ENCODE measurements around the gene IFRD2.

DNA sequence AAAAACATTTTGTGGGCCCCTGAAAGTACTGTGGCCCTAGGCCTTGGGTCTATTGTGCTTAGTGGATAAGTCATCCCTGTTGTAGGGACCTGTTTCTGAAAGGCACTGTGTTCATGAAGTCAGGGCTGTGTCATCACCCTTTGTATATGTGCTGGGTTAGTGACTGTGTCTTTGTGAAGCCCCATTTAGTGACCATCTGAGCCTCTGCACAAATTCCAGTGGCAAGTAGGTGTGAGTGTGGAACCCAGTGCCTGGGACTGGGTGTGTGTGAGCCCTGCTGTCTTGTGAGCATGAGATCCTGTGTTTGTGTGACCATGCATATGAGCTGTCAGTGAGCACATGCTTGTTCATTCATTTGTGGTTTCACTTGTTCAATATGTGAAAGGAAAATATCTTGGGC is 12.4 kb upstream of the IFRD2 start:
- no peak for TF ChIP-seq POLR2A (IDR thresholded peaks at IDR 0.05)
- TF ChIP-seq, protein P1, sequence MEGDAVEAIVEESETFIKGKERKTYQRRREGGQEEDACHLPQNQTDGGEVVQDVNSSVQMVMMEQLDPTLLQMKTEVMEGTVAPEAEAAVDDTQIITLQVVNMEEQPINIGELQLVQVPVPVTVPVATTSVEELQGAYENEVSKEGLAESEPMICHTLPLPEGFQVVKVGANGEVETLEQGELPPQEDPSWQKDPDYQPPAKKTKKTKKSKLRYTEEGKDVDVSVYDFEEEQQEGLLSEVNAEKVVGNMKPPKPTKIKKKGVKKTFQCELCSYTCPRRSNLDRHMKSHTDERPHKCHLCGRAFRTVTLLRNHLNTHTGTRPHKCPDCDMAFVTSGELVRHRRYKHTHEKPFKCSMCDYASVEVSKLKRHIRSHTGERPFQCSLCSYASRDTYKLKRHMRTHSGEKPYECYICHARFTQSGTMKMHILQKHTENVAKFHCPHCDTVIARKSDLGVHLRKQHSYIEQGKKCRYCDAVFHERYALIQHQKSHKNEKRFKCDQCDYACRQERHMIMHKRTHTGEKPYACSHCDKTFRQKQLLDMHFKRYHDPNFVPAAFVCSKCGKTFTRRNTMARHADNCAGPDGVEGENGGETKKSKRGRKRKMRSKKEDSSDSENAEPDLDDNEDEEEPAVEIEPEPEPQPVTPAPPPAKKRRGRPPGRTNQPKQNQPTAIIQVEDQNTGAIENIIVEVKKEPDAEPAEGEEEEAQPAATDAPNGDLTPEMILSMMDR (IDR thresholded peaks at IDR 0.05), result no peak
- TF ChIP-seq POLR2AphosphoS5 (IDR thresholded peaks at IDR 0.05), result no peak
- no peak for TF ChIP-seq EP300 (IDR thresholded peaks at IDR 0.05)

All from upper lobe of left lung (tissue), 4 donors.